Measurements from ENCODE around the gene AGAP2. TPM values are rescaled to one million over a fixed set of nuclear protein-coding genes. Genes with fewer than 3 reads are reported as not detected.

The AGAP2 gene
- total and polyA plus RNA-seq, 5 donors from 2014 or later, result 4.4 to 60.3 (median 6.1) TPM

DNA sequence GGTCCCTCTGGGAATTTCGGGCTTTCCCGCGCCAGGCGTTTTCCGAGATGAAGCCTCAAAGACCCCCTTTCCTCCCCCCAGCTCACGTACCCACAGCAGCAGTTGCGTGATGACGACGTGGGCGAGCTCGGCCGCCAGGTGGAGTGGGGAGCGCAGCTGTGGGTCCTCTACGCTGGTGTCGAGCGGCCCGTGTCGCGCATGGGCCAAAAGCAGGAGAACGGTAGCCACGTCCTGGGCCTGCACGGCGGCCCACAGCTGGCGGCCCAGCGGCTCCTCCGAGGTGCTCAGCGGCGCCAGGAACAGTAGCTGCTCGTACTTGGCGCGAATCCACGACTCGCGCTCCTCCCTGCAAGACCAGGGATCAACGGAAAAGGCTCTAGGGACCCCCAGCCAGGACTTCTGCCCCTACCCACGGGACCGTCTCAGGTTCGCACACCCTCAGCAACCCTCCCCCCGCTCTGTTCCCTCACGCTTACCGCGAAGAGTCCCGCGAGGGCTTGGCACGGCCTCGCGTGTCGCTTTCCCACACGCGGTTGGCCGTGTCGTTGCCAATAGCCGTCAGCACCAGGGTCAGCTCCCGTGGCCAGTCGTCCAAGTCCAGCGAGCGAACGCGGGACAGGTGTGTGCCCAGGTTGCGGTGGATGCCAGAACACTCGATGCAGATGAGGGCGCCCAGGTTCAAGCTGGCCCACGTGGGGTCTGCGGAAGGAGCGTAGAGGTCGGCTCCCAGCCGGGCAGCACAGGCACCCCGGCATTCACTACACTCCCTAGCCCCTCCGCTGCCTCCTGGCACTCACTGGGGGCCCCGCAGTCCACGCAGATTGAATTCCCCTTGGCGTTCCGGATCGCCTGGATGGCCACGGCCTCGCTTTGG lies 11.4 kb downstream of the AGAP2 start:
- Histone ChIP-seq H3K4me1 (ENCODE audit: control insufficient read depth, insufficient read depth, low read length, poor library complexity, severe bottlenecking) (peaks cover 4% of the 10 kb centered on the region), H3K36me3 (ENCODE audit: control insufficient read depth, insufficient read depth, low read length) (peaks cover 52% of the 10 kb centered on the region), H3K4me3 (ENCODE audit: low read depth, low read length) (no peak overlapping the region), H3K27ac (ENCODE audit: insufficient read depth, low read length, poor library complexity, severe bottlenecking) (no peak overlapping the region), H3K27me3 (ENCODE audit: control insufficient read depth, insufficient read depth, low read length) (no peaks in the 10 kb centered on the region), H3K9me3 (ENCODE audit: control insufficient read depth in 2 of 2, low read length in 2 of 2) (no peaks in the 10 kb centered on the region)
- no peak for ATAC-seq (ENCODE audit: low read depth in 2 of 2)
- Mint-ChIP-seq H3K27ac (no peak overlapping the region), H3K9me3 (no peaks in the 10 kb centered on the region), H3K4me1 (peaks cover 0 to 19% (median 8%) of the 10 kb centered on the region in 4 donors), H3K4me3 (no peak overlapping the region), H3K27me3 (no peaks in the 10 kb centered on the region), H3K36me3 (peaks cover 28% of the 10 kb centered on the region)
- no peak for DNase-seq

GRCh38 chr12:57726151-57726883 lies 12.2 kb downstream of the AGAP2 start:
- peak overlapping the region in 2 of 4 donors; percentile 28 to 55 for H3K4me3 Mint-ChIP-seq
- no peak for ATAC-seq (ENCODE audit: low read depth in 2 of 2)
- H3K36me3 ChIP-seq (ENCODE audit: control insufficient read depth, insufficient read depth, low read length), result peaks cover 44% of the 10 kb centered on the region

DNA sequence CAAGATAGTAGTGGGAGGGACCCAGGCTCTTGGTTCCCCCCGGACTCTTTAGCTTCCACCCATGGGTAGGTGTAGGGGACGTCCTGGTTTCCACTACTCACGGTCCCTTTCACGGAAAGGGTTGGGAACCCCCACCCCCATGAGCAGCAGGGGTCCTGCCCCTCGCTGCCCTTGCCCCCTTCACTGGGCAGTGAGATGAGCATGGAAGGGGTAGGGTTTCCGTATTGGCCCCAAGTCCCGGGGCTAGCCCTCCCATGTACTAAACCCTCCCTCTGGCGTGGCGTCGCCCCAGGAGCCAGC lies 12.7 kb downstream of the AGAP2 start:
- H3K4me1 ChIP-seq (ENCODE audit: control insufficient read depth, insufficient read depth, low read length, poor library complexity, severe bottlenecking), result peaks cover 4% of the 10 kb centered on the region
- Mint-ChIP-seq H3K27ac (no peak overlapping the region), H3K27me3 (peaks cover 5% of the 10 kb centered on the region), H3K4me3 (no peak overlapping the region), H3K36me3 (peaks cover 20% of the 10 kb centered on the region), H3K4me1 (peaks cover 0 to 22% (median 8%) of the 10 kb centered on the region in 4 donors), H3K9me3 (no peaks in the 10 kb centered on the region)
- H3K9me3 ChIP-seq (ENCODE audit: control insufficient read depth in 2 of 2, low read length in 2 of 2), result no peaks in the 10 kb centered on the region
- ATAC-seq (ENCODE audit: low read depth in 2 of 2), result no peak
- H3K27me3 ChIP-seq (ENCODE audit: control insufficient read depth, insufficient read depth, low read length), result no peaks in the 10 kb centered on the region
- no peak for DNase-seq
- no peak overlapping the region for H3K27ac ChIP-seq (ENCODE audit: insufficient read depth, low read length, poor library complexity, severe bottlenecking)
- no peak overlapping the region for H3K4me3 ChIP-seq (ENCODE audit: low read depth, low read length)
- H3K36me3 ChIP-seq (ENCODE audit: control insufficient read depth, insufficient read depth, low read length), result peaks cover 42% of the 10 kb centered on the region

More at GRCh38 chr12:57726151-57726883, 12.2 kb downstream of the AGAP2 start:
- H3K36me3 Mint-ChIP-seq, result peaks cover 23% of the 10 kb centered on the region
- Histone ChIP-seq H3K4me1 (ENCODE audit: control insufficient read depth, insufficient read depth, low read length, poor library complexity, severe bottlenecking) (peaks cover 4% of the 10 kb centered on the region), H3K27ac (ENCODE audit: insufficient read depth, low read length, poor library complexity, severe bottlenecking) (no peak overlapping the region), H3K4me3 (ENCODE audit: low read depth, low read length) (no peak overlapping the region), H3K27me3 (ENCODE audit: control insufficient read depth, insufficient read depth, low read length) (no peaks in the 10 kb centered on the region), H3K9me3 (ENCODE audit: control insufficient read depth in 2 of 2, low read length in 2 of 2) (no peaks in the 10 kb centered on the region)
- no peak for DNase-seq
- peaks cover 5% of the 10 kb centered on the region for H3K27me3 Mint-ChIP-seq
- peaks cover 0 to 22% (median 8%) of the 10 kb centered on the region in 4 donors for H3K4me1 Mint-ChIP-seq
- H3K9me3 Mint-ChIP-seq, result no peaks in the 10 kb centered on the region
- no peak overlapping the region for H3K27ac Mint-ChIP-seq

DNA sequence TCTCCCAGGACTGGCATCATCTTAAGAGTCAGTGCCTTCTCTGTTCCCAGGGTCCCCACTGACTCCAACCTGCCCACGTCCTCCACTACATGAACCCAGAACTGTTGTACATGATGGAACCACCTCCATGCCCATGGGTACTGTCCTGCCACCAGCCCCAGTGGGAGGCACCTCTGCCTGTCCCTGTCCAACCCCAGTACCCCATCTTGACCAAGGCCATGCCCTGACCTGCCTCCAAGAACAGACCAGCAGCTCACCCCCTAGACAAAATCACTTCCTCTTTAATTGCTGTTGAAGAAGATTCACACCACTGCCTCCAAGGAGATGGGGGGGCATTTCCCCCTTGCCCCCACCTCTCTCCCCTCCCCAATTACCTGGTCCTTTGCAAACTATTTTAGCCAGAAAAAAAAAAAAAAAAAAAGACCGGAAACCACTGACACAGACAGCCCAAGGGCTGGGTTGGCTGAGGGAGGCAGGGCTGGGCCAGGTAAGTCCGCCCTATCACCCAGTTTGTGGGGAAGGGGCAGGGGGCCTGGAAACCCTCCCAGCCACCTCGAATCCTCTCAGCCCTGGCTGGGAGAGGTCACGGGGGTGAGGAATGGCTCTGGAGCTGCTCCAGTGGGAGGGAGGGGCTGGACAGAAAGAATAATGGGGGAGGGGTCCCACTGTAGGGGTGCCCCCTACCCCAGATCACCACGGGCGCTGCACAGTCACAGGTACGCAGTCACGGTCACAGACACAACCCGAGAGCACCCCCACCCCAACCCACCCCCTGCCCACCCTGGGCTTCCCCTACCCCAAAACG lies 13.4 kb downstream of the AGAP2 start:
- H3K4me3 ChIP-seq (ENCODE audit: low read depth, low read length), result no peak overlapping the region
- H3K36me3 ChIP-seq (ENCODE audit: control insufficient read depth, insufficient read depth, low read length), result peaks cover 41% of the 10 kb centered on the region
- DNase-seq (no peak), ATAC-seq (ENCODE audit: low read depth in 2 of 2) (no peak)
- peaks cover 4% of the 10 kb centered on the region for H3K4me1 ChIP-seq (ENCODE audit: control insufficient read depth, insufficient read depth, low read length, poor library complexity, severe bottlenecking)
- no peak overlapping the region for H3K27ac ChIP-seq (ENCODE audit: insufficient read depth, low read length, poor library complexity, severe bottlenecking)
- H3K36me3 Mint-ChIP-seq, result peaks cover 15% of the 10 kb centered on the region
- H3K4me3 Mint-ChIP-seq, result no peak overlapping the region
- H3K27me3 Mint-ChIP-seq, result peaks cover 5% of the 10 kb centered on the region
- no peaks in the 10 kb centered on the region for H3K9me3 Mint-ChIP-seq
- no peaks in the 10 kb centered on the region for H3K9me3 ChIP-seq (ENCODE audit: control insufficient read depth in 2 of 2, low read length in 2 of 2)
- H3K4me1 Mint-ChIP-seq, result peaks cover 0 to 22% (median 8%) of the 10 kb centered on the region in 4 donors
- H3K27ac Mint-ChIP-seq, result peak overlapping the region; percentile 66 to 74 (median 69)
- H3K27me3 ChIP-seq (ENCODE audit: control insufficient read depth, insufficient read depth, low read length), result no peaks in the 10 kb centered on the region

DNA sequence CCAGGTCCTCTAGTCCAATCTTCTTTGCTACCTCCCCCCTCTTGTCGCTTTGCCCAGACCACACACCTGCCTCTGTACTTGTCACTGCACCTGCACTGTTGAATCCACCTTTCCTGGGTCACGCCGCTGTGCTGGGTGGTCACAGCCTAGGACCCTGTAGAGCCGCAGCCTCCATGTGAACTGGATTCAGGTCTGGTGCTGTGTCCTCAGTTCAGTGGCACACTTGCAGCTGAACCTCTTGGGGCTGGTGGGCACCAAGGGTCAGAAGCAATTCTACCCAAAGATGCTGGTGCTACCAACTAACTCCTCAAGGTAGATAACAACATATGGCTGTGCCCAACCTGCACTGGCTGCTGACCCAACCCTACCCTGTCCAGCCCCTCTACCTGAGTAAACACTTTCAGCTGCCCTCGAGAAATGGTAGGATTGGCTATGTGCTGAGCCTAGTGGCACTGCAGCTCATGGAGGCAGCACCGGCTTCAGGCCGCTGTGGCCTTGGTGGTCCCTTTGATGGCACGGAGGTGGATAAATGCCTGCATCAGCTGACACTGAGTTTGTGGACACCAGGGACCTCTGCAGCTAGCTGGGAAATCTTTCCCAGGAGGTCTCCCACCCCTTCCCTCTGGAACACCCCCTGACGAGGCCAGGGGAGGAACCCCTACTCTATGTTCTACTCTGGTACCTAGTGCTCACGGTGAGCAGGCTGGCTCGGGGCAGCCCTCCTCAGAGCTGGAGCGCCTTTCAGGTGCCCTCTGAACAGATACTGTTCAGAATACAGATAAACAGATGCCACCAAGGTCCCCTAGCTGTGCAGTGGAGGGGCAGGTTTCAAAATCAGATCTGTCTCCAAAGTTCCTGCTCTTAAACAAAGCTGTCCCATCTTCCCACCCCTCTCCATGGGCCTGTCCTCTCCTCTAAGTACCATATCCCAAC lies 14.3 kb downstream of the AGAP2 start:
- no peaks in the 10 kb centered on the region for H3K9me3 ChIP-seq (ENCODE audit: control insufficient read depth in 2 of 2, low read length in 2 of 2)
- H3K4me3 Mint-ChIP-seq, result peak overlapping the region in 1 of 4 donors; percentile 7
- DNase-seq (no peak), ATAC-seq (ENCODE audit: low read depth in 2 of 2) (no peak)
- peaks cover 5% of the 10 kb centered on the region for H3K27me3 Mint-ChIP-seq
- H3K4me1 ChIP-seq (ENCODE audit: control insufficient read depth, insufficient read depth, low read length, poor library complexity, severe bottlenecking), result peaks cover 4% of the 10 kb centered on the region
- peak overlapping the region; percentile 21 to 74 (median 69) for H3K27ac Mint-ChIP-seq
- no peak overlapping the region for H3K4me3 ChIP-seq (ENCODE audit: low read depth, low read length)
- peaks cover 17% of the 10 kb centered on the region for H3K36me3 Mint-ChIP-seq
- peaks cover 41% of the 10 kb centered on the region for H3K36me3 ChIP-seq (ENCODE audit: control insufficient read depth, insufficient read depth, low read length)
- peaks cover 0 to 22% (median 8%) of the 10 kb centered on the region in 4 donors for H3K4me1 Mint-ChIP-seq
- H3K27me3 ChIP-seq (ENCODE audit: control insufficient read depth, insufficient read depth, low read length), result no peaks in the 10 kb centered on the region
- no peaks in the 10 kb centered on the region for H3K9me3 Mint-ChIP-seq
- no peak overlapping the region for H3K27ac ChIP-seq (ENCODE audit: insufficient read depth, low read length, poor library complexity, severe bottlenecking)

DNA sequence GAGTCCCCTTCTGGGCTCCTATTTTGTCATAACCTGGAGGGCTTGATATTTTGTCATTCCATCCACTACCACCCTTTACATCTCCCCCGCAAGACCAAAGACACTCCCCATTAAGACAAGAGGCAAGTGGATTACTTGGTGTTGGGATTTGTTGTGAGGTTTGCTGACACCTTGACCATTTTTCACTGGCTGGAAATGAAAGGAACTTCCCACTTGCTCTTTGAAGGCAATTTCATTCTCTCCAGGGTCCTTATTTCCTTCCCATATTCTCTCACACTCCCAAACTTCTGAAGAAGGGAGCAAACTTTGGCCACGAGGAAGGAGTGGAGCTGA lies 14.9 kb downstream of the AGAP2 start:
- DNase-seq, result no peak
- H3K27ac Mint-ChIP-seq, result peak overlapping the region in 1 of 3 donors; percentile 69
- peaks cover 0 to 22% (median 8%) of the 10 kb centered on the region in 4 donors for H3K4me1 Mint-ChIP-seq
- Histone ChIP-seq H3K4me1 (ENCODE audit: control insufficient read depth, insufficient read depth, low read length, poor library complexity, severe bottlenecking) (peaks cover 4% of the 10 kb centered on the region), H3K27ac (ENCODE audit: insufficient read depth, low read length, poor library complexity, severe bottlenecking) (no peak overlapping the region), H3K36me3 (ENCODE audit: control insufficient read depth, insufficient read depth, low read length) (peaks cover 45% of the 10 kb centered on the region), H3K27me3 (ENCODE audit: control insufficient read depth, insufficient read depth, low read length) (no peaks in the 10 kb centered on the region), H3K4me3 (ENCODE audit: low read depth, low read length) (no peak overlapping the region), H3K9me3 (ENCODE audit: control insufficient read depth in 2 of 2, low read length in 2 of 2) (no peaks in the 10 kb centered on the region)
- H3K27me3 Mint-ChIP-seq, result peaks cover 5% of the 10 kb centered on the region
- H3K4me3 Mint-ChIP-seq, result no peak overlapping the region
- H3K9me3 Mint-ChIP-seq, result no peaks in the 10 kb centered on the region
- H3K36me3 Mint-ChIP-seq, result peaks cover 19% of the 10 kb centered on the region
- no peak for ATAC-seq (ENCODE audit: low read depth in 2 of 2)

Data from CD4-positive, CD25-positive, alpha-beta regulatory T cell (primary cell).